Measurements from ENCODE around the gene SLC25A44. TPM values are rescaled to one million over a fixed set of nuclear protein-coding genes. Genes with fewer than 3 reads are reported as not detected.

The SLC25A44 gene
- total RNA-seq, 1 experiment from 2014 or later: 29.3 TPM

DNA sequence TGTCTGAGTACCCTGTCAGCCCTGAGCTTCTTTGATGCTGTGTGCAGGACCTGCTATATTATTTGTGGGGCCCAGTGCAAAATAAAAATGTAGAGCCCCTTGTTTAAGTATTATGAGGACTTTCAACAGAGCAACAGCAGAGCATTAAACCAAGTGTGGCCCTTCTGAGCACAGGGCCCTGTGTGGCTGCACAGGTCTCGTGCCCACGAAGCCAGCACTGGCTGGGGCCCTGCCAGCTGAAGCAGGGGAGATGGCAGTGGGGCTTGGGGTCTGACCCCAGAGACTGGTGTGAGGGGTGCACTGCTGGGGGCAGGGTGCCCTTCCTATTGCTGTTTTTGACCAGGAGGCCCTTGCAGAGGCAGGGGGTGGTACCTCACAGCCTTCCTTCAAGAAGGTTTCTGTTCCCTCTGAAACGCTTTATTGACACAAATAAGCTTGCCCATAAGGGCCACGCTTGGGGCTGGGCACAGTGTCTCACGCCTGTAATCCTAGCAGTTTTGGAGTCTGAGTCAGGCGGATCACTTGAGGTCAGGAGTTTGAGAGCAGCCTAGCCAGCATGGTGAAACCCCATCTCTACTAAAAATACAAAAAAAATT is 42.7 kb upstream of the SLC25A44 start:
- Mint-ChIP-seq H3K27me3 (ENCODE audit: insufficient read depth, unreplicated experiment) (no peaks in the 10 kb centered on the region), H3K36me3 (ENCODE audit: insufficient read depth, unreplicated experiment) (peaks cover 1% of the 10 kb centered on the region), H3K4me1 (ENCODE audit: low read depth, unreplicated experiment) (peaks cover 17% of the 10 kb centered on the region), H3K4me3 (ENCODE audit: unreplicated experiment) (no peak overlapping the region), H3K27ac (ENCODE audit: unreplicated experiment) (no peak overlapping the region), H3K9me3 (ENCODE audit: unreplicated experiment) (no peaks in the 10 kb centered on the region)
- no peaks in the 10 kb centered on the region for H3K36me3 ChIP-seq (ENCODE audit: control insufficient read depth, insufficient read depth, low read length)
- intact Hi-C loops (cut with micrococcal nuclease; ENCODE audit: unreplicated experiment): no loop called here
- H3K9me3 ChIP-seq: no peaks in the 10 kb centered on the region
- TF ChIP-seq, protein P1, sequence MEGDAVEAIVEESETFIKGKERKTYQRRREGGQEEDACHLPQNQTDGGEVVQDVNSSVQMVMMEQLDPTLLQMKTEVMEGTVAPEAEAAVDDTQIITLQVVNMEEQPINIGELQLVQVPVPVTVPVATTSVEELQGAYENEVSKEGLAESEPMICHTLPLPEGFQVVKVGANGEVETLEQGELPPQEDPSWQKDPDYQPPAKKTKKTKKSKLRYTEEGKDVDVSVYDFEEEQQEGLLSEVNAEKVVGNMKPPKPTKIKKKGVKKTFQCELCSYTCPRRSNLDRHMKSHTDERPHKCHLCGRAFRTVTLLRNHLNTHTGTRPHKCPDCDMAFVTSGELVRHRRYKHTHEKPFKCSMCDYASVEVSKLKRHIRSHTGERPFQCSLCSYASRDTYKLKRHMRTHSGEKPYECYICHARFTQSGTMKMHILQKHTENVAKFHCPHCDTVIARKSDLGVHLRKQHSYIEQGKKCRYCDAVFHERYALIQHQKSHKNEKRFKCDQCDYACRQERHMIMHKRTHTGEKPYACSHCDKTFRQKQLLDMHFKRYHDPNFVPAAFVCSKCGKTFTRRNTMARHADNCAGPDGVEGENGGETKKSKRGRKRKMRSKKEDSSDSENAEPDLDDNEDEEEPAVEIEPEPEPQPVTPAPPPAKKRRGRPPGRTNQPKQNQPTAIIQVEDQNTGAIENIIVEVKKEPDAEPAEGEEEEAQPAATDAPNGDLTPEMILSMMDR (IDR thresholded peaks at IDR 0.05; ENCODE audit: insufficient read depth in 1 of 2, low read depth in 1 of 2, low read length in 1 of 2, severe bottlenecking in 1 of 2, unreplicated experiment in 1 of 2): no peak
- POLR2A ChIA-PET: interaction anchor here (0.6 kb wide), 1 partner anchor 66 kb away, joined by 7 read pairs; no protein-coding TSS in a partner anchor
- DNase-seq: no peak
- peaks cover 9% of the 10 kb centered on the region for H3K4me1 ChIP-seq
- no peaks in the 10 kb centered on the region for H3K27me3 ChIP-seq (replicated peaks; ENCODE audit: control insufficient read depth, insufficient read depth, low read length)
- H3K4me3 ChIP-seq (ENCODE audit: low read depth, low read length): no peak overlapping the region
- CTCF ChIA-PET: interaction anchor here (0.5 to 2.5 kb wide), 3 partner anchors 31 to 73 kb away, joined by 3 to 15 read pairs (median 4); partner anchors contain the start of gene PMF1
- BruUV-seq (replicated peaks): no TSS peak

DNA sequence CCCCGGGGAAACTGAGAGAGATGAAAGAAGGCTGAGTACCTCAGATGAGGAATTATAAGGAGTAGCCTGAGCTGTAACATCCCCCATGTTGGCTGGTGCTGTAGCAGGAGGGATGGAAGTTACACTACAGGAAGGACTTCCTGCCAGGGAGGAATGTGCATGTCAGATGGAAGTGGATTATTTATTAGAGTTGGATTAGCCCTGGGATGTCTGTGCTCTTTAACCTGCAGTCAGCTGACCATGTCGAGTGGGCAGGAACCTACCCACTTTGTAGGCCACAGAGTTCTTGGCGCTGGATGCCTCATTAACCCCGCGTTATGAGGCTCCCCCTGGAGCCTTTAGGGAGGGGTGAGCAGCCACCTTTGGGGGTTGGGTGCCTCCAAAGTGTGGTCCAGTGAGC is 41.3 kb upstream of the SLC25A44 start:
- ChIA-PET POLR2A (no interaction called here), CTCF (no interaction called here)
- H3K4me3 Mint-ChIP-seq (ENCODE audit: unreplicated experiment): no peak overlapping the region
- H3K4me1 Mint-ChIP-seq (ENCODE audit: low read depth, unreplicated experiment): peaks cover 9% of the 10 kb centered on the region
- no peak overlapping the region for H3K27ac Mint-ChIP-seq (ENCODE audit: unreplicated experiment)
- TF ChIP-seq, protein P1 (IDR thresholded peaks at IDR 0.05; ENCODE audit: insufficient read depth in 1 of 2, low read depth in 1 of 2, low read length in 1 of 2, severe bottlenecking in 1 of 2, unreplicated experiment in 1 of 2): no peak
- Histone ChIP-seq H3K36me3 (ENCODE audit: control insufficient read depth, insufficient read depth, low read length) (no peaks in the 10 kb centered on the region), H3K4me3 (ENCODE audit: low read depth, low read length) (no peak overlapping the region), H3K4me1 (no peaks in the 10 kb centered on the region), H3K27me3 (replicated peaks; ENCODE audit: control insufficient read depth, insufficient read depth, low read length) (no peaks in the 10 kb centered on the region), H3K9me3 (no peaks in the 10 kb centered on the region)
- no peak for DNase-seq
- no peaks in the 10 kb centered on the region for H3K9me3 Mint-ChIP-seq (ENCODE audit: unreplicated experiment)
- intact Hi-C loops (cut with micrococcal nuclease; ENCODE audit: unreplicated experiment): no loop called here
- H3K27me3 Mint-ChIP-seq (ENCODE audit: insufficient read depth, unreplicated experiment): no peaks in the 10 kb centered on the region
- no TSS peak for BruUV-seq (replicated peaks)
- no peaks in the 10 kb centered on the region for H3K36me3 Mint-ChIP-seq (ENCODE audit: insufficient read depth, unreplicated experiment)

- H3K4me3 Mint-ChIP-seq (ENCODE audit: unreplicated experiment): no peak within 1 kb of the TSS
- H3K36me3 Mint-ChIP-seq (ENCODE audit: insufficient read depth, unreplicated experiment): no peaks in the 10 kb centered on the region
- peaks cover 9% of the 10 kb centered on the region for H3K4me1 Mint-ChIP-seq (ENCODE audit: low read depth, unreplicated experiment)
- no peaks in the 10 kb centered on the region for H3K27me3 Mint-ChIP-seq (ENCODE audit: insufficient read depth, unreplicated experiment)
- CTCF ChIA-PET: interaction anchor here (1.4 kb wide), 1 partner anchor 71 kb away, joined by 5 read pairs; no protein-coding TSS in a partner anchor
- Histone ChIP-seq H3K36me3 (ENCODE audit: control insufficient read depth, insufficient read depth, low read length) (no peaks in the 10 kb centered on the region), H3K27me3 (replicated peaks; ENCODE audit: control insufficient read depth, insufficient read depth, low read length) (no peaks in the 10 kb centered on the region), H3K4me1 (no peaks in the 10 kb centered on the region), H3K9me3 (no peaks in the 10 kb centered on the region), H3K4me3 (ENCODE audit: low read depth, low read length) (no peak within 1 kb of the TSS)
- intact Hi-C loops (cut with micrococcal nuclease; ENCODE audit: unreplicated experiment): no loop called here
- no peaks in the 10 kb centered on the region for H3K9me3 Mint-ChIP-seq (ENCODE audit: unreplicated experiment)
- POLR2A ChIA-PET: no interaction called here
- peak within 1 kb of the TSS; percentile 36 for H3K27ac Mint-ChIP-seq (ENCODE audit: unreplicated experiment)
- BruUV-seq (replicated peaks): no TSS peak
- TF ChIP-seq, protein P1 (IDR thresholded peaks at IDR 0.05; ENCODE audit: insufficient read depth in 1 of 2, low read depth in 1 of 2, low read length in 1 of 2, severe bottlenecking in 1 of 2, unreplicated experiment in 1 of 2): no peak
- no peak for DNase-seq
These were observed 40.5 kb upstream of the SLC25A44 start, which contains the start of gene SEMA4A for GRCh38 chr1:156153362-156153761. Gene SEMA4A (plus strand): TSS chr1:156153585. CDS start chr1:156154579, 994 bp downstream.
